GM18909 (cell line): ENCODE data around the gene LARP1.
"Not testable (repeated sequence)": the region's sequence is repeated elsewhere in the genome, so short reads cannot be mapped to it uniquely, and the experiment has no call there.

Experiments
- ATAC-seq: cut with Tn5 transposase; IDR thresholded peaks from one replicate; pipeline ENCODE4 v1.9.1; 2021; ENCODE audit warnings: mild to moderate bottlenecking; ENCODE audit not compliant: unreplicated experiment, poor library complexity

The LARP1 gene

GRCh38 chr5:154734370-154735248 is 20.6 kb upstream of the LARP1 start:
- no peak for ATAC-seq

DNA sequence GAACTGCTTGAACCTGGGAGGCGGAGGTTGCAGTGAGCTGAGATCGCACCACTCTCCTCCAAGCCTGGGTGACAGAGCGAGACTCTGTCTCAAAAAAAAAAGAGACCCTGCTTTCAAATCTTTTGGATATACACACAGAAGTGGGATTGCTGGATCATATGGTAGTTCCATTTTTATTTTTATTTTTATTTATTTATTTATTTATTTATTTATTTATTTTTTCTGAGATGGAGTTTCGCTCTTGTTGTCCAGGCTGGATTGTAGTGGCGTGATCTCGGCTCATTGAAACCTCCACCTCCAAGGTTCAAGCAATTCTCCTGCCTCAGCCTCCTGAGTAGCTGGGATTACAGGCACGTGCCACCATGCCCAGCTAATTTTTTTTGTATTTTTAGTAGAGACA is 19.8 kb upstream of the LARP1 start:
- not testable (repeated sequence) for ATAC-seq

DNA sequence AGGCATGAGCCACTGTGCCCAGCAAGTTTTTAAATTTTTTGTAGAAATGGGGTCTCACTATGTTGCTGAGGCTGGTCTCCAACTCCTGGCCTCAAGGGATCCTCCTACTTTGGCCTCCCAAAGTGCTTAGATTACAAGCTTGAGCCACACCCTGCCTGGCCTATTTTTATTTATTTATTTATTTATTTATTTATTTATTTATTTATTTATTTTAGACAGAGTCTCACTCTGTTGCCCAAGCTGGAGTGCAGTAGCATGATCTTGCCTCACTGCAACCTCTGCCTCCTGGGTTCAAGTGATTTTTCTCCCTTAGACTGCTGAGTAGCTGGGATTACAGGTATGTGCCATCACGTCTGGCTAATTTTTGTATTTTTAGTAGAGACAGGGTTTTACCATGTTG is 18.8 kb upstream of the LARP1 start:
- ATAC-seq, result not testable (repeated sequence)

DNA sequence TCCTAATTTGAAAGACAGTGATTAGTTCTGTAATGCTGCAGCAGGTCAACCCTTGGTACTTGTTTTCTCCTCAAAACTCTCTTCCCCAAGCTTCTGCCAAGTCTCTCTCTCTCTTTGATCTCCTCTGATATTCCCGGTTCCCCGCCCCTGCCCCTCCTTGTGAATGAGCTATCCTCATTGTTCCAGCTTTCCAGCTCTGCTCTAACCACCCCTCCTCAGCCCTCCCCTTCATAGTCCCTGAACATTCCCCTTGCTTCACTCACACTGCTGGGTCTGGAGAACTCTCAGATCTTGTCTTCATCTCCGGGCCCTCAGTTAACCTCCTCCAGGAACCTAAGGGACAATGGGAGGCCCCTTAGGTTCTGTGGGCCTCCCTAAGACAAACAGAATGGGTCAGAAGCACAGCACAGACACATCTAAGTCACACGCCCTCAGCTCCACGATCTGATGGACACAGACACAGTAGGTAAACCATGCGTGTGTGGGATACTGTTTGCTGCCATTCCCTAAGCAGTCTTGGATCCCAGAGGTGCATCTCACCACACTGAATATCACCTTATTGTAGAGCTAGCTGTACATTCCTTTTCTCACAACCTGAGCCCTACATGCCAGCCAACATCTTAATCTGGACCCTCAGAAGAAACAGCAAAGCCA is 17.4 kb upstream of the LARP1 start:
- no peak for ATAC-seq

GRCh38 chr5:154740483-154740882 is 14.7 kb upstream of the LARP1 start:
- ATAC-seq, result no peak

- ATAC-seq, result no peak
Observed at GRCh38 chr5:154740957-154741356, 14.2 kb upstream of the LARP1 start.

DNA sequence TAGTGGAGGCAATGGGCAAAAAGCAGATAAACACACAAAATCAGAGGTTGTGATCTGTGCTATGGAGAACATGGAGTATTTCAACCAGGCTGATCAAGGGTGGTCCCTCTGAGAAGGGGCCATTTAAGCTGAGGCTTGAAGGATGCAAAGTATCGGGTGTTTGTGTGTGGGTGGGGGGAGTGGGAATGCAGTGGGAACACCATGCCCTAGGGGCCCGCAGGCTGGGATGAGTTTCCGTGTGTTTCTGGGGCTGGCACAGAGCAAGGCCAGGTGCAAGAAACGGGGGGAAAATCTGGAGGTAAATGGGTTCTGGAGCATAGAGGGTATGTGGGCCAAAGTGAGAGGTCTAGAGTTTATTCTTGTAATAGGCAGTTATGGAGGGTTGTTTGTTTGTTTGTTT is 13.8 kb upstream of the LARP1 start:
- ATAC-seq, result no peak

DNA sequence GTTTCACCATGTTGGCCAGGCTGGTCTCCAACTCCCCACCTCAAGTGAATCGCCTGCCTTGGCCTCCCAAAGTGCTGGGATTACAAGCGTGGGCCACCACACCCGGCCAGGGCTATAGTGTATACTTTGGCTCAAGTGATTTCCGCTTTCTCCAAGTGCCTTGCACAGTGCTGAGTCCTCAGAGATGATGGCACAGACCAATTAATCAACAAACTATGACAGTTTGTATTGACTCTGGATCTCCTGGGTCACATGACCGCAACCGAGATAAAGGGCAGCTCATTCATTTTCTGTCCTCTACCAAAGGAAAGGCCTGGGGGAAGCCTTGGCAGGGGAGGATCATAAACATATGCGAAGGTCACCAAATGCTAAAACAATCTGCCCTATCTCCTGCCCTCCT is 11.4 kb upstream of the LARP1 start:
- ATAC-seq, result no peak

GRCh38 chr5:154745349-154745748 is 9.8 kb upstream of the LARP1 start:
- no peak for ATAC-seq

DNA sequence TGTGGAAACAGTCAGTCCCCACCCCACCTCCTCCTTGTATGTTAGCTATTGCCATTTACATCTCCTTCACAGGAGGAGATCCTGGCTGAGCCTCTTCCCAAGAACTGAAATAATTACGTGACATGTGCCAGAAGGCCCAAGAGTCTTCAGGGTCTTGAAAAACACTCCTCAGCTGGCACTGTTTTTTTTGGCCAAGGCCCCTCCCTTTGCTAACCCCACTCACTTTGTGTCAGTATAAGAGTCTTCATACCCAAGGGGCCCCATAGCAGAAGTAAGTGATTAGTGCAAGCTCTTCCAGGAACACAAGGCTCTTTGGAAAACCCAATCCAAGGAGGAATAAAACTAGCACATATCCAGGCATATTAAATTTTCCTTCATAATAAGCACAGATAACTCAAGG is 5.7 kb upstream of the LARP1 start:
- no peak for ATAC-seq

DNA sequence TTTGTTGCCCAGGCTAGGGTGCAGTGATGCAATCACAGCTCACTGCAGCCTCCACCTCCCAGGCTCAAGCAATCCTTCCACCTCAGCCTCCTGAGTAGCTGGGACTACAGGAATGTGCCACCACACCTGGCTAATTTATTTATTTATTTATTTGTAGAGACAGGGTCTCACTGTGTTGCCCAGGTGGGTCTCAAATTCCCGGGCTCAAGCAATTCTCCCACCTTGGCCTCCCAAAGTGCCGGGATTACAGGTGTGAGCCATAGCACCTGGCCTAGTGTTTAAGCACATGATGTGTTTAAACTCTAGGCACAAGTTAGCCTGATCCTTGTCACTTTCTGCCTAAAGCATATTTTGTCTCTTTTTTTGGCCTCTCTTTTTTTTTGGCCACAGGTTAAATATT is 4.5 kb upstream of the LARP1 start:
- ATAC-seq, result not testable (repeated sequence)

DNA sequence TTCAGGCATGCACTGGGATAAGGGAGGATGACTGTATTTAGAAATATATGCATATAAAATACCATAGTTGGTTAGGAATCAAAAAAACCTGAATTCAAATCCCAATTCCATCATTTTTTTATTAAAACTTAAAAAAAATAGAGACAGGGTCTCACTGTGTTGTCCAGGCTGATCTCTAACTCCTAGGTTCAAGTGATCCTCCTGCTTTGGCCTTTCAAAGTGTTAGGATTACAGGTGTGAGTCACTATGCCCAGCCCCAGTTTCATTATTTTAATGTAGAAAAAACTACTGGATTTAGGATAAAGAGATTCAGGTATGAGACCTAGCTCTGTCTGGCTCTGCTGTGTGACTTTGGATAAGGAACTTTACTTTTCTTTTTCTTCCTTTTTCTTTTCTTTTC is 3.3 kb upstream of the LARP1 start:
- ATAC-seq, result no peak

- ATAC-seq, result no peak
Observed at GRCh38 chr5:154753792-154754191, 1.4 kb upstream of the LARP1 start.

DNA sequence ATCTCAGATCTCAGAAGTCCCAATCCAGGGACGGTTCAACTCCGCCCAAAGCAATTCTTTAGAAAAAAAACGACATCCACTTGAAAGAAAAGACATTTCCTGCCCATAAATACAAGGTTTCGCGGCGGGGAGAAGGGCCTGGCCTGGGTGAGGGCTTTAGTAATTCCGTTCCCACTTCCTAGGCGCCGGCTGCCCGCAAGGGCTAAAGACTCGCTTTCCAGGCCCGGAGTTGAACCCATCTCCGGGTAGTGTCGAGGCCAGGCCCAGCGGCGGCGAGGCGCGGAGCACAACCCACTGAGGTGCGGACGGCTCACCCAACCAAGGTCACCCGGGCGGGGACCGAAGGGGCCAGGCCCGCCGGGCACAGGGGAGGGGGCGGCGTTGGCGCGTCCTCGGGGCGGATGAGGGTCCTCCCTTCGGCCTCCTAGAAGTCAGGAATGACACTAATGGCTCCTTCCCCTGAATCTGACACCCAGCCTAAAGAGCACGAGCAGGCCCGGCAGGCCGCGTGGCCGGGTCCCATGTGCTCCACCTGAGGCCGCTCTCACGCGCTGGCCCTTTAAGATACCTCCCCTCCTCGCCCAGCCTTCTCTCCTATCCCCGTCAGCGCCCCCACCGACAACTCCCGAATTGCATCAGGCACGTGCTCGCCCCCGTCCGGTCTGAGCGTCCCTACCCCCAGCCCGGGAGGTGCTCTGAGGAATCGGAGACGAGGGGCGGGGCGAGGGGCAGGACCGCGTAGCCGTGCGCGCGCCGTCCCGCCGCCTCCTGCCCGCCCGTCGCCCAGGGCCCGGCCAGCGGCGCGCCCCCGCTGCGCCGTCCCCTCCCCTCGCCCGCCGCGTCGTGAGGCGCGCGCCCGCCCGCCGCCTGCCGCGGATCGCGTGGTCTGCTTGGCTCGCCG is 467 bp upstream of the LARP1 start:
- ATAC-seq, result peak; percentile 93

- ATAC-seq, result no peak
Observed at GRCh38 chr5:154756009-154756867, 1.1 kb downstream of the LARP1 start.

DNA sequence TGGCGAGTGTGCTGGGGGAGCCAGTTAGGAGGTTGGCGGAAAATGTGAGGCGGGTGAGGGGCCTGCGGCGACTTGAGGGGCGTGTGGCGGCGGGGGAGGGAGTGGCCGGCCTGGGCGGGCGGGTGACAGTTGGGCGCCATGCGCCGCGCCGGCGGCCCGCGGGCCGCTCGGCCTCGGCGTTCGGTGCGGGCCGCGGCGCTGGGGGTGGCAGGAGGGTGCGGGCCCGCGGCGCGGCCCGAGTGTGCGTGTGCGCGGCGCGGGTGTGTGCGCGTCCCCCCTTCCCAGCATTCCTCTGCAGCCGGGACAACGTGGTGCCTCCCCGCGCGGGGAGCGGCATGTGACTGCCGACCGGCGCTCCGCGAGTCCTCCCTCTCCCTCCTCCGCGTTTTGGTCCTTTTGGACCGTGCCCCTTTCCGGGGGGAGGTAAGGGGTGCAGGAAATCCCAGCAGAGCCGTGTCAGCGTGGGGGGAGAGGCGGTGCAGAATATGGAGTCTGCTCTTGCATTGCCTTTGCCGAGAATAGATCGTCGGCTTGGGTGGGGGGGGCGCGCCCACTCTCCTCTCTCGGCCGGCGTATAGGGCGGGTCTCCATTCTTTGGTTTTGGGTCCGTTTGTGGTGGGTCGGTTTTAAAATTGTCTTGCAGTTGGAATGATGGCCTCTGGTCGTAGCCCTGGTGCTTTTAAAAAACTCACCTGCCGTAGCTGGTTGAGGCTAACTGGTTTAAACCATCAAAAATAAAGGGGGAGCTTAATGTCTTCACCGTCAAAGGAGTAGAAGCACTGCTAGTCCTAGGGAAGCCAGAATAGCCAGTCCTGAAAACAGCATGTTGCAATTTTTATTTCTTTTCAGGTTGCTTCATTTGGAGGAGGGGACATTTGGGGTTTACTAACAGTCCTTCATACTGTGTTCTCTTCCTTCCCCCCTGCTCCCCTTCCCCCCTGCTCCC is 2.0 kb downstream of the LARP1 start:
- ATAC-seq, result no peak

- ATAC-seq, result no peak
Observed at GRCh38 chr5:154757814-154758406, 2.7 kb downstream of the LARP1 start.

DNA sequence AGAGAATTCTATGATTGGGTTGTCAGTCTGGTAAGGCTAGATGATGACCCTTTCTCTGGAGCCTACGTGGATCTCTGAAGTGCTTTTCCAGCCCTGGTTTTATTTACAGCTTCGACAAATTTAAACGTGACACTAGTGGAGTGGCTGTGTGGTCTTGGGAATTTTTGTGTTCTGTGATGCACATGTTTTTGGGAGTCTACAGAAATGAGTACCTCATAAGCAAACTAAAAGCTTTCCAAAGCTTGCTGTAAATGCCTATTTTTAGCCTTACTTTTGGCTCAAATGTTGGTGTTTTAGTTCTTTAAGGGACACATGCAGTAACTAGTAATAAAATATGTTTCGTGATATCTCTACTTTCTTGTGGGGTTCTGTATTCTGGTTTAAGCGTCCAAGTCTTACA is 3.3 kb downstream of the LARP1 start:
- no peak for ATAC-seq
